Renal cortical epithelial cell (primary cell): ENCODE measurements around the gene RPL38. TPM values are rescaled to one million over a fixed set of nuclear protein-coding genes. Genes with fewer than 3 reads are reported as not detected.
A peak's percentile ranks its signal among the peaks of the same experiment; 100 is the strongest.

Experiments
- DNase-seq: peaks from one replicate; pipeline ENCODE4 v3.0.0-alpha.2; 2011; ENCODE audit warnings: low read depth
- total RNA-seq: library from RNA; depleted of rRNA; stranded (reverse); fragments of >200 nt; gene quantifications from 2 replicates; pipeline ENCODE4 v1.2.3, GENCODE V29; 2014

Gene RPL38
- total RNA-seq, result 321 and 436 TPM in 2 replicates

DNA sequence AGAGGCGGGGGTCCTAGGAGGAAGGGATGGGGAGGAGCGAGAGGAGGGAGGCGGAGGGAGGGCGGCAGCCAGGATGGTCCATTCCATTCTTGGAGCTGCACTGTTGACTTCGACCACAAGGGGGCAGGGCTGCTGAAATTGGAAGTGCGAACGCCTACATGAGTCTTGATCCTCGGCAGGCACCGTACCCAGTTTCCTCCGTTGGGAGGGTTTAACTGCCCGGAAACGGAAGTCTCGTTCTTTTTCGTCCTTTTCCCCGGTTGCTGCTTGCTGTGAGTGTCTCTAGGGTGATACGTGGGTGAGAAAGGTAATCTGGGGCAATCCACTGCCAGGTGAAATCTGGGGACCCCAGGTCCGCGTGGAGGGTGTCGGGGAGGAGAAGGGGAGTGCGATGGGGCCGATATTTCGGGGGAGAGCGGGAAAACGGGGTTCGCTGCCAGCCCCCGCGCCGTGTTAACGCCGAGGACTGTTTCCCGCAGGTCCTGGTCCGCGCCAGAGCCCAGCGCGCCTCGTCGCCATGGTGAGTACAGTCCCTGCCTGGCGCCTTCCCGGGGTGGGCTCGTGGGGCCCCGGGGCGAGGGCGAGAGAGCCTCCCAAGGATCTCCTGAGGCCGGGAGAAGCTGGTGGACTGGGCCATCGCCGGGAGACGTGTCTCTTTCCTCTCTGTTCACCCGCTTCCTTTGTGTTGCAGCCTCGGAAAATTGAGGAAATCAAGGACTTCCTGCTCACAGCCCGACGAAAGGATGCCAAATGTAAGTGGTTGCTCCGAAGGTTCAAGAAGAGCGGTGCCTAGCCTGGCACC lies at the start of gene RPL38:
RPL38 (plus strand) TSS at position 240 of the 802 bp plus-strand sequence; CDS start at position 518, 278 bp downstream.
- peak; percentile 96 for DNase-seq

DNA sequence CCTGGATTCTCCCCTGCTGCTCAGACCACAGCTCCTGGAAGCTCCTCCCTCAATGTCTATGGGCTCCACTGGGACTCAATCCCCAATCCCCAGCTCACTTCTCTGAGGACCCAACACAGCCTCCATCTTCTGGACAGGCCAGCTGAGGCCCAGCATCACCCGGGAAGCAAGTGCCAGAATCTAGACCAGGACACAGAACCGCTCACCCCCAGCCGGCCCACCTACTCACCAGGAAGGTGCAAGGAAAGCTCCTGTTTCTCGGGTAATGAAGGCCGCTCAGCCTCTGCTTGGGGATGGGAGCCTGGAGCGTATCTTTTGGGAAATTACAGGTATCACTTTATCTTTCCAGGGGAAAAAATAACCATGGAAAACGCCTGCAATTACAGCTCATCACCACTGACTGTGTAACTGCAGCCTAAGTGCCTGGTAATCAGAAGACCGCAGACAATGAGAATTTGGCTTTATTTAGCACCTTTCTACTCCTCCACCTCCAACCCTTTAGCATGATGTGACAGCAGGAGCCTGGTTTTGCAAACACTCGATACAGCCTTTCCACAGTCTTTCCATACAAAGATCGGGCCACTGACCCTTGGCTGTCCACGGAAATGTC lies 49.6 kb upstream of the RPL38 start:
- no peak for DNase-seq

DNA sequence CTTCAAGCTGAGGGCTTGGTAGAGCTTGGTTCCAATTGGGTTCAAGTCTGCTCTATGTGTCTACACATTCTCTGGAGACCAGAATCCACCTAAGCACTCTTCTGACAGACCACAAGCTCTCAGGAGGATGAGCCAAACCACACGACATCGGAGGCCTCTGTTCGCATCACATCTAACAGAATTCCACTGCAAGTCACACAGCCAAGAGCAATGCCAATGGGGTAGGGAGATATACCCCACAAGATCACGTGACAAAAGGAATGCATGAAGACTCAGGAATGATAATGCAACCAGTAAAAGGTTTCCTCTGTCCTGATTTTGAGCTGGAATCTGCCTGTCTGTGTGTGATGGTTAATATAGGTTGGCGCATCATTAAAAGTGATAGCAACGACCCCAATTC lies 46.6 kb upstream of the RPL38 start:
- DNase-seq, result no peak

DNA sequence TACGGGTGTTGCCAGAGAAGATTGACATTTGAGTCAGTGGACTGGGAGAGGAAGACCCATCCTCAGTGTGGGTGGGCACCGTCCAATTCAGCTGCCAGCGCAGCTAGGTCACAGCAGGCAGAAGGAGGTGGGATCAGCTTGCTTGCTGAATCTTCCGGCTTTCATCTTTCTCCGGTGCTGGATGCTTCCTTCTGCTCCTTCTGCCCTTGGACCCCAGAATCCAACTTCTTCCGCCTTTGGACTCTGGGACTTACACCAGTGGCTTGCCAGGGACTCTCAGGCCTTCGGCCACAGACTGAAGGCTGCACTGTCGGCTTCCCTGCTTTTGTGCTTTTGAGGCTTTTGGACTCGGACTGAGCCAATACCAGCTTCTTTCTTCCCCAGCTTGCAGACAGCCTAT lies 46.1 kb upstream of the RPL38 start:
- DNase-seq, result no peak

DNA sequence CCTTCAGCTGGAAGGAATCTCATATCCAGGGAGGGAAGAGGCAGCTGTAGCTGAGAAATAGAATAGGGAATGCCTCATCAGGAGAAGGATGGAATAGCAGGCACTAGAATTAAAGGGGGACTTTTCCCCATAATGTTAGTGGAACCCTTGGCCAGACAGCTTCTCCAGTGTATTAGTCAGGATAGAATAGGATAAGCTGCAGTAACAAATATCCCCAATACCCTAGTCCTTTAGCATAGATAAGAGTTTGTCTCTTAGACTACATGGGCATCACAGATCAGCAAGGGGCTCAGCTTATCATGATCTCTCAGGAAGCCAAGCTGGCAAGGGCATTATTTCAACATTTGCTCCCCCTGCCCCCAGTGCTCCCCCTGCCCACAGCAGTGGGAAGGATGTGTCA lies 44.7 kb upstream of the RPL38 start:
- no peak for DNase-seq

DNA sequence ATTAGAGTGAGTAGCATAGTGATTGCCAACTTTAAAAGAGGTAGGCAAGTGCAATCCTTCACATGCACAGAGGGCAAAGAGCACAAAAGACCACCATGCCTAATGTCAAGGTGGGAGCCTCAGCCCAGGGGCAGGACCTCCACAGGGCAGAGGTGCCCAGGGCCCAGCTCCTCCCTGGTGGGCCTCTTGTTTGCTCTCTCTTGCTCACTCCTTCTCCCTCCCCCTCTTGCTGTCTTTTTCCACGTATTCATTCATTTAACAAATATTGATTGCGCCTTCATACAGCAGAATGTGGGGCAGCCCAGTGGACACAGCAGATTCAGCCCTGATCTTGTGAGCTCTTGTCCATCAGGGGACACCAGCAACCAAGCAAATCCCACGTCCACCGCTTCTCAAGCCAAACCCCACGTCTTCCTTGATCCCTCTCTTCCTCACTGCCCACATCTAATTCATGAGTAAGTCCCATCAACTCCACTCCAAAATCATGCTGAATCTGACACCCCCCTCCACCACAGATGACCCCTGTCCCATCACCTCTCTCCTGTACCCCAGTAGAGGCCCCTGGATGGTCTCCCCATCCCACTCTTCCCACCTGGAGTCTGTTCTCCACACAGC lies 44.1 kb upstream of the RPL38 start:
- DNase-seq, result no peak

DNA sequence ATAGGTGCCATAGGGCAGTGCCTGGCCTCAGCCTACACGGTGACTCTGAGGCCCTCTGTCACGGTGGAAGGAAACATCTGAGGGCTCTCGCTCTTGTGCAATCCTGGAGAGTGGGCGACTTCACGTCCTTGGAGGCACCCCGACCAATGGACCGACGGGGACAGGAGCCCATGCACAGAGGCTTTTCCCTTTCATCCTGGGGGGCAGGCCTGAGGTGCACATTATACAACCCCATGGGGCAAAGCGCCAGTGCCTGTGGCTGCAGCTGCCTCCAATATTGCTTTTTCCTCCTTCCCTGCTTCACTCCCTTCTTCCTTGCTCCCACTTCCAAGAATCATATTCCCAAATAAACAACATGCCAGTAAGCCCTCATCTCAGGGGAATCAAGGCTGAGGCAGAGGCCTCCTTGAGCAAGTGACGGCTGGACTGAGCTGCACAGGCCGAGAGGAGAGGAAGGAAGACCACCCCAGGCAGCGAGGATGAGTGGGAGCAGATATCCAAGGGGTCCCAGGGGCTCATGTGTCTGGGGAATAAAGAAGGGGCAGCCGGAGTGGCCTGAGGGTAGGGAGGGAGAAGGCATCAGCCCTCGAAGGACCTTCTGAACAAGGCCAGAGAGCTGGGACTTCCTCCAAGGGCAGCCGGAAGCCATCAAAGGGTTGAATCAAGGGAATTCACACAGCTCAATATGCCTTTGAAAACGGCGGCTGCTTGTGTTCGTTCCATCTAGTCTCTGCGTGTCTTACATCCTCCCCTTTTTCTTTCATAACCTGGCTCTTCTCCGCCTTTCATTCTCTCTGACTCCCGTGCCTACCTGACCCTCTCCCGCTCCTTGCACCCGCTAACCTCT lies 42.6 kb upstream of the RPL38 start:
- DNase-seq, result no peak

DNA sequence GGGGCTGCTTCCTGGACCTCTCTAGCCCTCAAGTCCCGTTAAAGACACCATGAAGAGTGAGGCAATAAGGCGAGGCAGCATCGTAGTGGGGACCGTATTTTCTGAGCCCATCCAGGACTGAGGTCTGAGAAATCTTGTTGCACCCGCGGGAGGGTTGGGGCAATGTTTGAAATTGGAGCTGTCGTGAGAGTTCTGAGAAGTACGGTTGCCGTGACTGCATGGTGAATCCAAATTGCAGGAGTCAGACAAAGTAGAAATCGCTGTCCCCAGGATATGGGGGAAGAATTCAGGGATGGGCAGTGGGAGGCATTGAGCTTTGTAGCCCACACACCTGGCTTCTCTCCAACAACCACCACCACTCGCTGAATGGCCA lies 42.0 kb upstream of the RPL38 start:
- no peak for DNase-seq

DNA sequence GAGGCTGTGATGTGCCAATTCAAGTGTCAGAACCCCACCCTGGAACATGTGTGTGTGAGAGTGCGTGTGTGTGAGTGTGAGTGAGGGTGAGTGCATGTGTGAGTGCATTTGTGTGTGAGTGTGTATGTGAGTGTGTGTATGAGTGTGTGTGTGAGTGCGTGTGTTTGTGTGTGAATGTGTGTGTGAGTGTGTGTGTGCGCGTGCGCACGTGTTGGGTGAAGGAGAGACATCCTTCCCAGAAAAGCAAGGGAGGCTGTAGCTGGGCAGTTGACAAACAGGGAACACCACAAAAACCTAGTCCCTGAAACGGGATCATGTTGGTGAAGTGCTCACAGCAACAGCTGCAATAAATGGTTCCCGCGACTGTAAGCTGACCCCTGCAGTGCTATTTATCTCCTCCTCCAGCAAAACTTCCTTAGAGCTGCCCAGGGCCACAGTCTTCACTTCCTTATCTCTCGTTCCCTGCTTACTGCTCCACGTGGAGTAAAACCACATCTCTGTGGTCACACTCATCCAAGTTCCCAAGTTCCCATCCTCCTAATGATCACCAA lies 40.1 kb upstream of the RPL38 start:
- no peak for DNase-seq

DNA sequence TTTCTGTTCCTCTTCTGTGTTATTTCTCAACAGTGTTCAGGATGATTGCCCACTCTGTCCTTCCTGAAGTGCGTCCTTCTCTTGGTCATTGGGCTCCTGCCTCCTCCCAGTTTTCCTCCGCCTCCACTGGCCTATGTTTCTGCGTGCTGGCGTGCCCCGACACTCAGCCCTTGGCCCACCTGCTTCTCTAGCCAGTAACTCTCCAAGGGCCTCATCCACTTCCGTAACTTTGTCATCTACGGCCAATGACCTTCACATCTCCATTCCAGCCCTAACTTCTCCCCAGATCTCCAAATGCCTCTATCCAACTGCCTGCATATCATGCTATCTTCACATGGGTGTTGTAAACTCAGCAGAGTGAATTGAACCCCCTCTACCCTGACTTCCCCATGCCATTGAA lies 39.6 kb upstream of the RPL38 start:
- DNase-seq, result no peak

DNA sequence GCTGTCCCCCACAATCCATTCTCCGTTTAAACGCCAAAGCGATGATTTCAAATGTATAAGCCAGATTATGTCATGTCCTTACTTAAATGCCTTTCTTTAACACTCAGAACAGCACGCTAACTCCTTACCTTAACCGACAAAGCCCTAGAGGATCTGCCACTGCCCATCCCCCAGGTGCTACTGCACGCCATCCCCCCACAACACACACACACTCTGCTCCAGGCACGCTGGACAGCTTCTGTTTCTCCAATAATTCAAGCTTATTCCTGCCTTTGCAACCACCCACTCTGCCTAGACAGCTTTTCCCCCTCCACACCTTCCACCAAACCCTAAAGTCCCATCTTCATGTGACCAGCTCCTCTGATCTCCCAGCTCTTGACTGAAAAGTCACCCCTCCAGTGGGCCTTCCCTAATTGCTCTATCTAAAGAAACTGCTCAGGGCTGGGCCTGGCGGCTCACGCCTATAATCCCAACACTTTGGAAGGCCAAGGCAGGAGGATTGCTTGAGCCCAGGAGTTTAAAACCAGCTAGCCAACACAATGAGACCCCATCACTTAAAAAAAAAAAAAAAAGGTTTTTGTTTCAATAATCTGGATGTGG lies 38.9 kb upstream of the RPL38 start:
- DNase-seq, result no peak

DNA sequence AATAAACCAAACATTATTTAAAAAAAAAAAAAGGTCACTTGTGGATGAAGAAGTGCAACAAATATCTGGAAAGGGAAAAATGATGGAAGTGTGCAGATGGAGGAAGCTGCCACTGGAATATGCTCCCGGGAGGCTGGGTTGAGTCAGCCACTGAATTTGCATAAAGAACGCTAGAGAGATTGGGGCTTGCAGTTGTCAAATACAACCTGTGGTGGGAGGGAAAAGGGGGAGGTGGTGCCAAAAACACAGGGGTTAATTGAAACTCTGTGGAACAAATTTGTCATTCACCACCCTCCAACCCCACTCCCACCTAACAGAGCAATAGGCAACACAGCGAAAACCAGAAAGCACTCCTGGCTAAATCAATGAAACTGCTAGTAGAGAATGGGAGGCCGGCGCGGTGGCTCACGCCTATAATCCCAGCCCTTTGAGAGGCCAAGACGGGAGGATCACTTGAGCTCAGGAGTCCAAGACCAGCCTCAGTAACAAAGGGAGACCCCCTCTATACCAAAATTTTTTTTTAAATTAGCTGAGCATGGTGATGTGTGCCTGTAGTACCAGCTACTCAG lies 37.6 kb upstream of the RPL38 start:
- DNase-seq, result no peak

DNA sequence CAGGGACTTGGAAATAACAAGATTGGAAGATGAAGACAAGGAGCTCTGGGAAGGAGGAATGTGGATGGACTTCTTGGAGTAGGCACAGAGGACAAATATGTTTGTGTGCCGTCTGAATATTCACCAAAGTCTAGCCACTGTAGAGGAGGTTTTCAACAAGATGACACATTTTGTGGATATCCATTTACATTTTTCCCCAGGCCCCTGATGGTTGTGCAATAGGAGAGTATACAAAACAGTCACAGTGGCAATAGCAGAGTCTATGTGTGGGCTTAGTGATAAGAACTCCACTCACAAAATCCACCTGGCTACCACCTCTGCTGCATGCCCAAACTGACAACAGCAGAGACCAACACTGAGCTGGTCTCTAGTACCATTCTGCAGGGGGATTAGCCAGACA lies 32.6 kb upstream of the RPL38 start:
- DNase-seq, result no peak

DNA sequence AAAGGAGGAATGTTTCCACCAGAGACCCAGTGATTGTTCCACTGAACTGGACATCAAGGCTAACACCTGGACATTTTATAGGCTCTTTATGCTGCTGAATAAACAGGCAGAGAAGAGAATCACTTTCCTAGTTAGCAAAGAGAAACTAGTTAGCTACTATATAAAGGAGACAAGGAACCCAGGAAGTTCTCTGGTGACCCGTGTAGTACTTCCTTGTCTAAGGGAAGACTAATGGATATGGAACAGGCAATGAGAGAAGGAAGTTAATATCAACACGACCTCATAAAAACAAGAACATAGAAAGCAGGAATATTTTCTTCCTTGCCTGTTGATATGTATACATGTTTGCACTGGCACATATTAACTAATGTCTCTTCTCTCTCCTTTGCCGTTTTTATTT lies 30.8 kb upstream of the RPL38 start:
- DNase-seq, result no peak

DNA sequence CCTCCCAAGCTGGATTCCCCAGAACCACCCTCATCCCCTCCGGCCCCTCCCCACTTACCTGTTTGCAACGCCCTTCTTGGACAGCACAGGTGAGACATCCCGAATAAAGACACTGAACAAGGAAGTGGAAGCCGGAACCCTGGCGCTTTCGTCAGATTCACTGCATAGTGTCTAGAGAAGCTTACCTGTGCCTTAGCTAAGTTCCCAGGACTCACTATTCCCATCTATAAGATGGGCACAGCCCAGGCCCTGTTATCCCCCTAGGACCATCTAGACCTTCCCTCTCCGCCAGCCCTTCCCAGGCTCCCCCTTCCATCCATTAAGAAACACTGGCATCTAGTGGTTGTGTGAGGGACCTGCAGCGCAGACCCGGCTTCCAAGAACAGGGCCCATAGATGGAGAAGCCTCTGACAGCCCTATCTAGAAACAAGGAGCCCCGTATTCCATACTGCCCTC lies 26.9 kb upstream of the RPL38 start:
- DNase-seq, result peak; percentile 34

DNA sequence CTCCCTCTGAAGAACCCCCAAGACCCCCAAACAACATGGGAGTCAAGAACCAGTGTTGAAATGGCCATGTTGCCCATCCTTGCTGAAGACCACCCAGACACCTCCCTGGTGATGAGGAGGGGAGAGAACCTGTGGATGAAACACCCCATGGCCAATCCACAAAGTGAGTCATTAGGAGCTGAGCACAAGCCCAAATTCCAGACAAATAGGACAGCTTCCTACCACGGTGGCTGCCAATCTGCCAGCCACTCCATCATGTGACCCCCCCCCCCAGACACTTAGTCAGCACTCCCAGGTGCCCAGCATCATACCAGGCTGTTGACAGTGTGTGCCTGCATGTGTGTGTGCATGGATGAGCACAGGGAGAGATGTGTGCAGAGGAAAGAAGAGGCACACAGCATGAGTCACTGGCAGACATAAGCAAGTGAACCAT lies 26.4 kb upstream of the RPL38 start:
- peak; percentile 64 for DNase-seq

DNA sequence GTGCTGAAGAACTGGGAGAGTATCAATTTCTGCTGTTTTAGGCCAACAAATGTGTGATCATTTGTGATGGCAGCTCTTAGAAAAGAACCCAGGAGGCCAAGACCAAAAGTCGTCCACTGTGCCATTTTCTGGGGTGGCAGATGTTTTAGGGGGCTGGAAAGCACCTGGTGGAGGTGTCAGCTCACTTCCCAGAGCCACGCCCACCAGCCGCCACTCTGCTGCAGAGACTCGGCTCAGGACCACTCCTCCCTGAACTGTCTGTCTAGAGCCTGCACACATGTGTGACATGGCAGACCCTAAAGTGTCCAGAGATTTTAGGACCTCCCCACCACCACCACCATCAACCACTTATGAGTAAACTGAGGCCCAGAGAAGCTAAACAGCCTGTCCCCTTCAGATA lies 23.9 kb upstream of the RPL38 start:
- DNase-seq, result no peak

DNA sequence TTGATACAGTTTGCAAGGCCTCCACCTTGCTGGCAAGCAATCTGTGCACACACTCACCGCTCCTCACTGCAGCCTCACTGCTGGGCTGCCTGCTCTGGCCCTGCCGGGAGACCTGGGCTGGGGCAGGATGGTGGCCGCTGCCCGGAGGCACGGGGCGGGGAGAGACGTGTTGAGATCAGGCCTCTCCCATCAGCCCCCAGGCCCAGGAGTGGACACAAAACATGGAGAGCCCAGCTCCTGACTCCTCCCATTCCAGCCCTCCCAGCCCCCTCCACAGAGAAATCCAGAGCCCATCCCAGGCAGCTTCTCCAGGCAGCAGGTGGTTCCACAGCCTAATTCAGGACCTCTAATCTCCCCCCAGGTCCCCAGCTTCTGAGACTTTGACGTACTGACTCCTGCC lies 23.1 kb upstream of the RPL38 start:
- DNase-seq, result no peak

DNA sequence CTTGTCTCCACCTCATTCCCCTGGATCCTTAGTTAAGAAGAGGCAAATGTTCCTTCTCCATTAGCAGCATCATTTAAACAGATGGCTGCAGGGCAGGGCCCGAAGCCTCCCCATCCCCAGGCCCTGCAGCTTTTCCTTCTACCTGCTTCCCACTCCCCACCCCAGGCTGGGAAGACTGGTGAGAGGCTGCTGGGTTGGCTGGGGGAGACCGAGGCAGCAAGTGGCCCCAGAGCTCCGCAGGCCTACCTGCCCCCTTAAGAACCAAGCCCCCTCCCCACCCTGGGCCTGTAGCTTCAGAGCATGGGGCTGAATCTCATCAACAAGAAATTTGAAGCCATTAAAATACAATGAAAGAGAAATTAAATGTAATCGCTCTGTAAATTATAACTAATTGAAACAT lies 22.1 kb upstream of the RPL38 start:
- no peak for DNase-seq

DNA sequence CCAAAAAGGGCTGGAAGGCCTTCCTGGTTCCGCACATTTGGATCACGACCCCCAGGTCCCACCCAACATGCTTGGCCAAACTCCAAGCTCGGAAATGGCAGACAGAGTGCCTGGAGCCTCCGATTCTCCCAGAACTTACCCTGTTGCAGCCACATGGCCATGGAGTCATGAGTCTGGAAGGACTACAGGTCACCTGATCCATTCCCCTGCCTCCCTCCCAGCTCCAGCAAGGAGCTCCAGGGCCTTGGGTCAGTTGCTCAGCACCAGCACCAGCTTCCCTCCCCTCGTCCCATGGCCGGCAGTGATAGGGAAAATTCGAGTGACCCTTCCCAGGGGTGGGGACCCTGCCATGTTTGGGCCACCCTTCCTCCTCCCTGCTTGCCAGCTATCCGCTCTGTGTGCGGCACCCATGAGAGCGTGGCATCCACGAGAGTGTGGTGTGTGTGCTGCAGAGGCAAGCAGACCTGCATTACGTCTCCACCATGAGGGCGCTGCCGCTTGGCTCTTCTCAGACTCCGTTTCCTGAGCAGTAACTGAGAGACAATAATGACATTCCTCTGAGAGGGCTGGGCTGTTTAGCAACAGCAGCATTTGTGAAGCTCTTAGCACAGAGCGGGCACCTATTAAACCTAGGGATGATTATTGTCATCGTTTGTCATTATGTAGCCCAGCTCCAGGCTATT lies 21.3 kb upstream of the RPL38 start:
- DNase-seq, result no peak

DNA sequence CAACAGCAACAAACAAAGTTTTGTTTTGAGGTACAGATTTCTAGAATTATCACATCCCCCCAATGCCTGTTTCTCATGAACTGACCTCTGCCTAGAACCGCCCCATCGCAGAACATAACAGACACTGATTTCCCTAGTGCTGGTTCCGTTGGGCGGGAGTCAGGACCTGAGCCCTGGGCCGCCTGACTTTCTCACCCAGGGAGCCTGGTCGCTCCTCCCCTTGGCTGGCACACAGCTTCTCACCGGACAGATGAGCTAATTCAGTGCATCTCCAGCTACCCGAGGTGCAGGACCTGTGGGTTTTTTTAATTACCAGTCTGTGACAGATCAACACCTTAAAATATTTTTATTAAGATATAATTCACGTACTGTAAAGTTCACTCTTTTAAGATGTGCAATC lies 20.1 kb upstream of the RPL38 start:
- DNase-seq, result no peak
